ENCODE results near the gene HSD3B2.

Gene HSD3B2

DNA sequence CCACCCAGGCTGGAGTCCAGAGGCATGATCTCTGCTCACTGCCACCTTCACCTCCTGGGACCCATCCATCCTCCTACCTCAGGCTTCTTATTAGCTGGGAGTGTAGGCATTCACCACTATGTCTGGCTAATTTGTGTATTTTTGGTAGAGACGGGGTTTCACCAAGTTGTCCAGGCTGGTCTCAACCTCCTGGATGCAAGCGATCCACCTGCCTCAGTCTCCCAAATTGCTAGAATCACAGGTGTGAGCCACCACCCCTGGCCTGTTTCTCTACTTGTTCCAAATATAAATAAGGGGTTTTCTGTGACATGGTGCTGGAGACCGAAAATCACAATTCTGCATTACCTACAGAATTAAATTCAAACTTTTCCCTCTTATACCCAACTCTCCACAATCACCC is 55.4 kb downstream of the HSD3B2 start:
- no peak for DNase-seq (ENCODE audit: low read depth)
- H3K4me3 ChIP-seq (ENCODE audit: control insufficient read depth, low read depth, low read length): no peak overlapping the region
- no peak for TF ChIP-seq CTCF (conservative IDR thresholded peaks at IDR 0.05; ENCODE audit: control insufficient read depth, insufficient read depth, low read depth, low read length)

- no peak for TF ChIP-seq CTCF (conservative IDR thresholded peaks at IDR 0.05; ENCODE audit: control insufficient read depth, insufficient read depth, low read depth, low read length)
- H3K4me3 ChIP-seq (ENCODE audit: control insufficient read depth, low read depth, low read length): no peak overlapping the region
- no peak for DNase-seq (ENCODE audit: low read depth)
Observed at GRCh38 chr1:119470958-119471357, 56.0 kb downstream of the HSD3B2 start.

- no peak overlapping the region for H3K4me3 ChIP-seq (ENCODE audit: control insufficient read depth, low read depth, low read length)
- TF ChIP-seq CTCF (conservative IDR thresholded peaks at IDR 0.05; ENCODE audit: control insufficient read depth, insufficient read depth, low read depth, low read length): no peak
- DNase-seq (ENCODE audit: low read depth): no peak
Observed at GRCh38 chr1:119471566-119471965, 56.6 kb downstream of the HSD3B2 start.

DNA sequence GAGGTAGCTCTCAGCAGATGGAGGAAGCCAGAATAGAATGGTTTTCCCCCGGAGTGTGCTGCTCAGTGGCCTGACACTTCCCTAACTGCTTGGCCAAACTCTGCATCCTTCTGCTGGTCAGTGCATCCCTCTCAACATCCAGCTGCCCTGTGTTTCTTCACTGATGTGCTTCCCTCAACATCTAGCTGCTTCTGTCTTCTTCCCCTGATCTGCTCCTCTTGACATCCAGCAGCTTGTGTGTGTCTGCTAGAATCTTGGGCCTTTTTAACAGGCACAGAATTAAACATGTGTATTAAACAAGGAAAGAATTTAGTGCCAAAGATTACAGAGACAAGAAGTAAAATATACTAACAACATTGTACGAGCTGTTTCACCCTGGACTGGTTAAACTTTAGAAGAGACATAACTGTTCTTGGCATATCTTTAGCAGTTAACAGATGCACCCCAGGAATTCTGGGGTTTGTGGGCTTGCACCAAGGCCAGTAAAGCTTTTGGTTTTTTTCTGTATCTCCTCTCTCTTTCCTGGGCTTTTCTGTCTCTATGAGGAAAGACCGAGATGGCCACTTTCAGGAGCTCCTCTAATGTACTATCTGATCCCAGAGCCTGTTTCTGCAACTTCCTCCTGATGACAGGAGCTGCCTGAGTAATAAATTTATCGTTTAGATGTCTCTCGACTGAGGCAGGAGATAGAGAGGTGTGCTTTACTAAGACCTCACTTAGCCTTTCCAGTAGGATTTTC is 57.3 kb downstream of the HSD3B2 start:
- no peak for DNase-seq (ENCODE audit: low read depth)
- H3K4me3 ChIP-seq (ENCODE audit: control insufficient read depth, low read depth, low read length): no peak overlapping the region
- no peak for TF ChIP-seq CTCF (conservative IDR thresholded peaks at IDR 0.05; ENCODE audit: control insufficient read depth, insufficient read depth, low read depth, low read length)
